HG03575 (cell line): Measurements from ENCODE around the gene CHD2.
"Not testable (repeated sequence)": the region's sequence is repeated elsewhere in the genome, so short reads cannot be mapped to it uniquely, and the experiment has no call there.

Source experiments
- ATAC-seq: cut with Tn5 transposase; IDR thresholded peaks from one replicate; pipeline ENCODE4 v1.9.1; 2021; ENCODE audit not compliant: unreplicated experiment, insufficient number of reproducible peaks, low FRiP score; ENCODE audit errors: extremely low read depth

CHD2 gene

GRCh38 chr15:93051236-93052089, 151.3 kb downstream of the CHD2 start:
- ATAC-seq, result no peak

DNA sequence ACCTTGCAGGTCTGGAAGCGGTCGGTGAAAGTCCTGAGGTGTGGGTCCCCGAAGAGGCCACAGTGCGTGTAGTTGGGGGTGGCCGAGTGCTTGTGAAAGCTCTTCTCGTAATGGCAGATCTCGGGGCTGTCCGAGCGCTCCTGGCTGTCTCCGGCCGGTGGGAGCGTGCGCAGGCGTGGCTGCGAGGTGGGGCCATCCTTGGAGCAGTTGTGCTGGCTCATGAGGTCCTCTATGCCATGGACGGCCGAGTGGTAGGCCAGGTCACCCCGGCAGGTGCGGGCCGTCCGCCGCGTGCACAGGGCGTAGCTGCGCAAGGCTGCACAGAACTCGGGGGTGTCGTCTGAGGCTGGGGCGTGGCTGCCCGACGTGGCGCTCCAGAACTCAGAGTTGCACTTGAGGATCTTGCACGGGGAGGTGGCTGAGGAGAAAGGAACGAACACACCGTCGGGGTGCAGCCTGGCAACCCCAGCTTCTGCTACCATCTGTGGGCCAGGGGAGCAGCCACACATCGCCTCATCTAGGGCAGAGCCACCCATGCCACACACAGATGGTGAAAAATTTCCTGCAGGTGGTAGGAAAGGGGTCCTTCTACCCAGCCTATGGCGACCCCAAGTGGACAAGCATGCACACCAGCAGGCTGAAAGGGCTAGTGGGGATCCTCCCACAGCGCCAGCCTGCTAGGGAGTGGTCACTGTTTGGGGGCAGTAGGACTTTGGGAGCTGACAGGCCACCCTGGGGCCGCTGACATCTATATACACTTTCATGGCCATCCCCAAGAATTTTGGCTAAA, 152.2 kb downstream of the CHD2 start:
- ATAC-seq, result no peak

- no peak for ATAC-seq
Measured at GRCh38 chr15:93055211-93055610, 155.1 kb downstream of the CHD2 start.

- ATAC-seq, result no peak
Measured at GRCh38 chr15:93056836-93057235, 156.7 kb downstream of the CHD2 start.

GRCh38 chr15:93057618-93058017, 157.5 kb downstream of the CHD2 start:
- no peak for ATAC-seq

DNA sequence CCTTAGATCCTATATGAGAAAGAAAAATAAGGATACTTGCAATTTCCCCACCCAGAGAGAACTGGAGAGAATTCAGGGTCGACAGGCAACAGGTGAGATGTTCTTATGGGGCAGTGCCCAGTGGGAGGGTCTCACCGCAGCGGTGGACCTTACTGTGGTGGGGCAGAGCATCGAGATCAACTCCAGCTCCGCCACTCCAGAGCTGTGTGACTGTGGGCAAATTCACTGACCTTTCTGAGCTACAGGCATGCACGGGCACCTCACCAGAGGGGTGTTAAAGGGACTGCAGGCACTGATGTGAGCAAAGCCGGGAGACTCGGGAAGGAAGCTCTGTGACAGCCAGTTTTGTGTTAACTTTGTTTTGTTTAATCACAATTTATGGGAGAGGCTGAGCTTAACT, 158.0 kb downstream of the CHD2 start:
- ATAC-seq, result no peak

GRCh38 chr15:93058904-93059427, 158.8 kb downstream of the CHD2 start:
- no peak for ATAC-seq

DNA sequence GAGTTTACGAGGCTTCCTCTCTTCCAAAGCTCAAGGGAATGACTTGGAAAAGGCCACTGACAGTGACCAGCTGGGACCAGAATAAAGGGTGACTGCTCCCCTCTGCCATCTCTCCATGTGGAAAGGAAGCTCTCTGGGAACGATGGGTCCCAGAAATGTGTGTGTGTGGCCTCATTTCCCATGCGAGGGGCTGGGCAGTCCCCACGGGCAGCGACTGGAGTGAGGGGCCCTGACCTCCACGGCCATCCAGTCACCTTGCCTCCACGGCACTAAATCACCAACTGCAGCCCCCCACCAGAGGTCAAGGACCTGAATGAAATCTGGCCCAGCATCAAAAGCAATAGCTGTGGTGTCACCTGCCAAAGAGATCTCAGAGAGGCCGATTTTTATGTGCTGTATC, 159.3 kb downstream of the CHD2 start:
- no peak for ATAC-seq

DNA sequence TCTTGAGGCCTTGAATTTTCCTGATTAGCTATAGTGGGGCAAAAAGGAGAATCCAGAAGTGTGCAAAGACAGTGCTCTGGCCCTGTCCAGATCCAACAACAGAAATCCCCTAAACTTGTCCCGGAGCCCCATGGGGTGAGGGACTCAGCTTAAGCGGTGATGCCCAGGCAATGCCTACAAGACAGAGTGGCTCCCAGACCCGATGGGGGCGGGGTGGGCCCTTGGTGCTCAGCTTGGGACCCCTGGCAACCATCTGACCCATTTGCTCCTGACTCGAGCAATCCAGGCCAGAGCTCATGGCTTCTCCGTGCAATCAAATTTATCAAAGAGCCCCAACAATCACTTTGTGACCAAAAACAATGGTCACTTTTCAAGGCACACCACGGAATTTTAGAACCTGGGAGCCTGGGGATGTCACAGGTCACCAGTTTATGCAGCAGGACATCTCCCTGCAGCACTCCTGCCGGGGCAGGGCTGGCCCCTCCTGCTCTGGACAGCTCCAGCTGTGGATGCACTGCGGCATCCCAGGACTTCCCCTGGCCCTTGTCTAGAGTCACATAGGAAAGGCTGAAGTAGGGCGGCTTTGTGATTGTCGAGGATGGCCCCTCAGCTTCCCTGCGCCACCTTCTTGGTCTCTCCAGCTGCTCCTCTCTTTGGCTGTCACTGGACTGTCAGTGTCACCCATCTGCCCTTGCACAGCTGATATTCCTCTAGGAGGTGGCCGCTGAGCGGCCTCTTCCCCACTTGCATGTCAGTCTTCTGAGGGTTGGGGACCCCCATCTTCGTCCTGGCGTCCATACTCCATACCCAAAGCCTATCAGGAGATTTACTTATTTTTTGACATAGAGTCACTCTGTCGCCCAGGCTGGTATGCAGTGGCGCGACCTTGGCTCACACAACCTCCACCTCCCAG, 160.5 kb downstream of the CHD2 start:
- ATAC-seq, result no peak

- not testable (repeated sequence) for ATAC-seq
Measured at GRCh38 chr15:93062628-93063261, 162.6 kb downstream of the CHD2 start.

GRCh38 chr15:93063262-93063671, 163.1 kb downstream of the CHD2 start:
- ATAC-seq, result no peak

GRCh38 chr15:93063796-93064690, 163.9 kb downstream of the CHD2 start:
- ATAC-seq, result no peak

GRCh38 chr15:93065641-93066045, 165.5 kb downstream of the CHD2 start:
- no peak for ATAC-seq

- no peak for ATAC-seq
Measured at GRCh38 chr15:93066224-93066681, 166.1 kb downstream of the CHD2 start.

- ATAC-seq, result no peak
Measured at GRCh38 chr15:93066834-93067648, 166.9 kb downstream of the CHD2 start.

GRCh38 chr15:93067649-93068085, 167.5 kb downstream of the CHD2 start:
- no peak for ATAC-seq
